Mesenchymal stem cell (in vitro differentiated cells and primary cell): ENCODE measurements around the gene TMEM208.

Experiments
- DNase-seq: peaks from one replicate; pipeline ENCODE4 v3.0.0-alpha.2; 2013
- H2AFZ ChIP-seq: one replicate; pipeline ENCODE4 v1.6.1; 2013; ENCODE audit warnings: low read depth, mild to moderate bottlenecking, control low read depth, inconsistent platforms, low read length, moderate library complexity
- H2AK5ac ChIP-seq: 2 replicates; pipeline ENCODE4 v1.6.1; 2013; ENCODE audit warnings: low read length, moderate library complexity, mild to moderate bottlenecking, inconsistent platforms; ENCODE audit not compliant: severe bottlenecking
- H2BK120ac ChIP-seq: one replicate; pipeline ENCODE4 v1.6.1; 2013; ENCODE audit warnings: low read depth, mild to moderate bottlenecking, inconsistent platforms, low read length, moderate library complexity
- H2BK12ac ChIP-seq, 2 experiments: one replicate each; pipeline ENCODE4 v1.6.1; 2013; ENCODE audit warnings: inconsistent platforms in 2 of 2, low read length in 2 of 2, mild to moderate bottlenecking in 2 of 2, moderate library complexity in 2 of 2, control low read depth in 1 of 2
- H2BK15ac ChIP-seq: one replicate; pipeline ENCODE4 v1.6.1; 2013; ENCODE audit warnings: mild to moderate bottlenecking, low read depth, inconsistent platforms; ENCODE audit not compliant: poor library complexity, severe bottlenecking
- H2BK5ac ChIP-seq: 2 replicates; pipeline ENCODE4 v1.6.1; 2013; ENCODE audit warnings: low read depth, mild to moderate bottlenecking, low read length, control low read depth, inconsistent platforms; ENCODE audit not compliant: poor library complexity, severe bottlenecking
- H3K14ac ChIP-seq, 2 experiments: one replicate each; pipeline ENCODE4 v1.6.1; 2013; ENCODE audit warnings: inconsistent platforms in 2 of 2, low read length in 2 of 2, control low read depth in 1 of 2, mild to moderate bottlenecking in 1 of 2, moderate library complexity in 1 of 2
- H3K18ac ChIP-seq, 2 experiments: one replicate each; pipeline ENCODE4 v1.6.1; 2013; ENCODE audit warnings: inconsistent platforms in 2 of 2, low read length in 2 of 2, control low read depth in 1 of 2, low read depth in 1 of 2, mild to moderate bottlenecking in 1 of 2
- H3K23ac ChIP-seq, 2 experiments: one replicate each; pipeline ENCODE4 v1.6.1; 2013; ENCODE audit warnings: inconsistent platforms in 2 of 2, low read length in 2 of 2, mild to moderate bottlenecking in 2 of 2, moderate library complexity in 2 of 2, control low read depth in 1 of 2
- H3K27ac ChIP-seq: 2 replicates; pipeline ENCODE4 v1.5.1; 2013; ENCODE audit warnings: mild to moderate bottlenecking, moderate library complexity, low read length, control low read depth, inconsistent platforms; ENCODE audit not compliant: poor library complexity, severe bottlenecking
- H3K27me3 ChIP-seq, 2 experiments: 2 replicates each; pipeline versions ENCODE4 v1.6.1 to v1.7.0; 2013; ENCODE audit warnings: low read length in 2 of 2, mild to moderate bottlenecking in 2 of 2, moderate library complexity in 2 of 2, control low read depth in 1 of 2, inconsistent platforms in 1 of 2; ENCODE audit not compliant: control insufficient read depth in 1 of 2, insufficient read depth in 1 of 2
- H3K36me3 ChIP-seq, 2 experiments: 2 replicates each; pipeline versions ENCODE4 v1.6.1 to v1.7.0; 2013; ENCODE audit warnings: low read length in 2 of 2, control low read depth in 1 of 2, inconsistent platforms in 1 of 2, low read depth in 1 of 2, mild to moderate bottlenecking in 1 of 2; ENCODE audit not compliant: insufficient read depth in 2 of 2, control insufficient read depth in 1 of 2
- H3K4ac ChIP-seq, 2 experiments: one replicate each; pipeline ENCODE4 v1.6.1; 2013; ENCODE audit warnings: inconsistent platforms in 2 of 2, low read length in 2 of 2, mild to moderate bottlenecking in 2 of 2, moderate library complexity in 2 of 2, control low read depth in 1 of 2, low read depth in 1 of 2
- H3K4me1 ChIP-seq: 2 replicates; pipeline ENCODE4 v1.6.1; 2013; ENCODE audit warnings: low read depth, low read length, control low read depth; ENCODE audit not compliant: control insufficient read depth, insufficient read depth
- H3K4me2 ChIP-seq: 2 replicates; pipeline ENCODE4 v1.6.1; 2013; ENCODE audit warnings: low read length, mild to moderate bottlenecking, inconsistent platforms; ENCODE audit not compliant: poor library complexity, severe bottlenecking
- H3K4me3 ChIP-seq, 2 experiments: 2 replicates each; pipeline versions ENCODE4 v1.5.1 to v1.7.0; 2013; ENCODE audit warnings: low read length in 2 of 2, mild to moderate bottlenecking in 2 of 2, control low read depth in 1 of 2, low read depth in 1 of 2; ENCODE audit not compliant: insufficient read depth in 1 of 2
- H3K79me1 ChIP-seq: replicated peaks from 2 replicates; pipeline ENCODE4 v1.6.1; 2013; ENCODE audit warnings: mild to moderate bottlenecking, control low read depth, low read length, inconsistent platforms; ENCODE audit not compliant: poor library complexity, severe bottlenecking
- H3K9ac ChIP-seq: 2 replicates; pipeline ENCODE4 v1.7.0; 2013; ENCODE audit warnings: mild to moderate bottlenecking, low read length, moderate library complexity
- H3K9me3 ChIP-seq: 2 replicates; pipeline ENCODE4 v1.7.0; 2013; ENCODE audit warnings: mild to moderate bottlenecking, low read length; ENCODE audit not compliant: control insufficient read depth
- H4K8ac ChIP-seq: one replicate; pipeline ENCODE4 v1.6.1; 2013; ENCODE audit warnings: inconsistent platforms, mild to moderate bottlenecking, low read length, moderate library complexity
- H4K91ac ChIP-seq: one replicate; pipeline ENCODE4 v1.6.1; 2013; ENCODE audit warnings: mild to moderate bottlenecking, low read length, inconsistent platforms
- WGBS: methylation state at CpG from one replicate; pipeline ENCODE4 v1.1.7; 2013; ENCODE audit warnings: mixed read lengths; 5-methylcytosine and 5-hydroxymethylcytosine counted together

TMEM208 gene

GRCh38 chr16:67260426-67261063 lies 33.6 kb downstream of the TMEM208 start:
- Histone ChIP-seq H2BK15ac (no peak overlapping the region), H3K14ac (no peak overlapping the region), H2BK120ac (no peak overlapping the region), H3K27me3 (peaks cover 0 to 4% of the 10 kb centered on the region in 2 experiments), H3K79me1 (no peaks in the 10 kb centered on the region), H2AK5ac (peak overlapping the region; percentile 44), H3K4me1 (no peaks in the 10 kb centered on the region), H2BK5ac (no peak overlapping the region), H3K9ac (peak overlapping the region; percentile 7), H2BK12ac (peak overlapping the region in 1 of 2 experiments; percentile 10), H3K23ac (no peak overlapping the region), H3K4me2 (no peak overlapping the region), H3K18ac (no peak overlapping the region), H3K27ac (no peak overlapping the region), H3K36me3 (peaks cover 15 to 47% of the 10 kb centered on the region in 2 experiments), H4K8ac (no peak overlapping the region), H4K91ac (no peak overlapping the region), H3K4ac (no peak overlapping the region), H3K9me3 (no peaks in the 10 kb centered on the region), H2AFZ (no peak overlapping the region), H3K4me3 (no peak overlapping the region)
- peak; percentile 70 for DNase-seq
- 82% methylated on average over 4 of the region's 4 CpGs for WGBS

DNA sequence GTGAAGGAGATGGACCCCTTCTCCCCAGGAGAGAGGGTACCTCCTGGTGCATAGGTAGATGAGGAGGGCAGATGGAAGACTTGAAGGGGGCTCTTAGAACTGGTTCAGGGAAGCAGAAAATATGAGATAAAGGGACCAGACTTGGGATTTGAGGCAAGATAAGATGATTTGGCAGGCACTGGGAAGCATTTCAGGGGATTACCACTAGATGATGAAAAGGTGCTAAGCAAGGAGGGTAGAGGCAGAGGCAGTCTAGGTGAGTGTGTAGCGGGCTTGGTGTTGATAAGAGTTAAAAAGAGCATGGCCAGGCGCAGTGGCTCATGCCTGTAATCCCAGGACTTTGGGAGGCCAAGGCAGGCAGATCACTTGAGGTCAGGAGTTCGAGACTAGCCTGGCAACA lies 36.3 kb downstream of the TMEM208 start:
- Histone ChIP-seq H3K18ac (peak overlapping the region in 1 of 2 experiments; percentile 15), H2BK12ac (no peak overlapping the region), H3K9me3 (no peaks in the 10 kb centered on the region), H4K8ac (no peak overlapping the region), H3K79me1 (no peaks in the 10 kb centered on the region), H3K4me2 (no peak overlapping the region), H2BK5ac (no peak overlapping the region), H3K4ac (no peak overlapping the region), H2AFZ (no peak overlapping the region), H3K27ac (no peak overlapping the region), H2AK5ac (no peak overlapping the region), H3K14ac (no peak overlapping the region), H3K23ac (no peak overlapping the region), H4K91ac (no peak overlapping the region), H3K36me3 (peaks cover 0 to 32% of the 10 kb centered on the region in 2 experiments), H3K4me3 (no peak overlapping the region), H3K27me3 (peaks cover 0 to 4% of the 10 kb centered on the region in 2 experiments), H2BK120ac (no peak overlapping the region), H3K4me1 (peaks cover 2% of the 10 kb centered on the region), H3K9ac (no peak overlapping the region), H2BK15ac (no peak overlapping the region)
- 88% methylated on average over 3 of the region's 3 CpGs for WGBS
- no peak for DNase-seq

GRCh38 chr16:67264277-67264676 lies 37.3 kb downstream of the TMEM208 start:
- Histone ChIP-seq H3K9me3 (no peaks in the 10 kb centered on the region), H3K27ac (no peak overlapping the region), H2AFZ (no peak overlapping the region), H3K36me3 (peaks cover 0 to 31% of the 10 kb centered on the region in 2 experiments), H3K4me3 (no peak overlapping the region), H3K23ac (no peak overlapping the region), H2BK12ac (no peak overlapping the region), H3K79me1 (no peaks in the 10 kb centered on the region), H3K27me3 (peaks cover 0 to 4% of the 10 kb centered on the region in 2 experiments), H3K4me1 (peaks cover 6% of the 10 kb centered on the region), H2BK15ac (no peak overlapping the region), H3K4ac (no peak overlapping the region), H4K91ac (no peak overlapping the region), H2BK5ac (no peak overlapping the region), H3K14ac (peak overlapping the region in 1 of 2 experiments; percentile 28), H2AK5ac (no peak overlapping the region), H3K9ac (no peak overlapping the region), H3K4me2 (no peak overlapping the region), H4K8ac (no peak overlapping the region), H2BK120ac (no peak overlapping the region), H3K18ac (no peak overlapping the region)
- DNase-seq: no peak
- WGBS: 88% methylated on average over 9 of the region's 9 CpGs

- H4K8ac ChIP-seq: no peak overlapping the region
- H3K9ac ChIP-seq: no peak overlapping the region
- H2BK15ac ChIP-seq: peak overlapping the region; percentile 52
- no peak for DNase-seq
- H2BK120ac ChIP-seq: no peak overlapping the region
- no peak overlapping the region for H3K18ac ChIP-seq
- no peak overlapping the region for H3K4ac ChIP-seq
- peaks cover 0 to 25% of the 10 kb centered on the region in 2 experiments for H3K36me3 ChIP-seq
- no peak overlapping the region for H3K4me3 ChIP-seq
- peaks cover 8% of the 10 kb centered on the region for H3K4me1 ChIP-seq
- H2BK12ac ChIP-seq: no peak overlapping the region
- H3K9me3 ChIP-seq: no peaks in the 10 kb centered on the region
- H3K23ac ChIP-seq: no peak overlapping the region
- 97% methylated on average over 5 of the region's 5 CpGs for WGBS
- H4K91ac ChIP-seq: no peak overlapping the region
- no peak overlapping the region for H3K14ac ChIP-seq
- no peak overlapping the region for H2AFZ ChIP-seq
- H2AK5ac ChIP-seq: no peak overlapping the region
- no peak overlapping the region for H3K27ac ChIP-seq
- no peaks in the 10 kb centered on the region for H3K79me1 ChIP-seq
- H3K27me3 ChIP-seq: peaks cover 0 to 4% of the 10 kb centered on the region in 2 experiments
- H2BK5ac ChIP-seq: no peak overlapping the region
- H3K4me2 ChIP-seq: no peak overlapping the region
Measured at GRCh38 chr16:67264866-67265265, 37.9 kb downstream of the TMEM208 start.
